Measurements from ENCODE around the gene DNAI4. TPM values are rescaled to one million over a fixed set of nuclear protein-coding genes. Genes with fewer than 3 reads are reported as not detected.
"Not testable (repeated sequence)": the region's sequence is repeated elsewhere in the genome, so short reads cannot be mapped to it uniquely, and the experiment has no call there.

DNAI4 gene
- total RNA-seq, 1 experiment from 2014 or later = 2.1 TPM

DNA sequence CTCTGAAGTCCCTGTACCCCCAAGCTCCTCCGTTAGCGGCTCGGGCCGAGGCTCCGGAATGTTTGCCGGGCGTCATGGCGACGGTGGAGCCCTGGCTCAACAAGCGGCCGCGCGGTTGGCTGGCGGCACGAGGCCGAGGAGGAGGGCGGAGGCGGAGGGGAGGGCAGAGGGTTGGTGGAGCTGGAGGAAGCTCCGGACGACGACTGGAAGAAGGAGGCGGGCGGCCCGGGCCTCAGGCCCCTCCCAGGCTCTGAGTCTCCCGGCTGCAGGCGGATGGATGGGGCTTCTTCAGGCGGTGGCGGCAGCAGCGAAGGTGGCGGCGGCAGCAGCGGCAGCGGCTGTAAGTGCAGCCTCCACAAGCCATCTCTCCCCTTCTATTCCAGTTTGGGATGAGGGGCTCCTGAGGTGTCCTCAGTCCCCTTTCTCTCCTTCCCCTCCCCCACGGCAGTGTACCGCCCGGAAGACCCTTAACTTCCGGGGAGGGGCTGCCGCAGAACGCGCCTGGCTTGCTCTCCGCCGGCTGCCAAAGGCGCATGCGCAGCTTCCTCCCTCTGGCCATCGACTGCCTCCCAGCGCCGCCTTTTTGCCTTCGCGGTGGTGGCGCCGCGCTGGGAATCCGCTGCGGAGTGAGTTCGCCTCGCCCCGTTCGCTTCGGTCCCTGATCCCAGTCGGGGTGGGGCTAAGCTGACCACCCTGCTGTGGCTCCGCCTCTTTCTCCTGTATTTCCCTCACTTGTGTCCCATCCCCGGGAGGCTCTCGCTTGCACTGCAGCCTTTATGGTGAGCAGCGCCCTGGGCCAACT, at the start of gene DNAI4, which contains the start of gene MIER1 (continued):
- no peak for TF ChIP-seq MYBL2 (CRISPR knock-in tag; IDR thresholded peaks at IDR 0.05)
- peak; percentile 77; the same call in 1 of the 2 replicates for TF ChIP-seq MAX (CRISPR knock-in tag; IDR thresholded peaks at IDR 0.05)
- 0 out of 2 replicates have a peak, but pooled peaks have one; percentile 30 for TF ChIP-seq ZBTB21 (CRISPR knock-in tag; IDR thresholded peaks at IDR 0.05; ENCODE audit: borderline replicate concordance)
- TF ChIP-seq KAT7 (CRISPR knock-in tag; IDR thresholded peaks at IDR 0.05; ENCODE audit: borderline replicate concordance) = no peak
- TF ChIP-seq ZNF121 (CRISPR knock-in tag; IDR thresholded peaks at IDR 0.05) = no peak
- 0 out of 2 replicates have a peak, but pooled peaks have one; percentile 61 for TF ChIP-seq ZNF416 (CRISPR knock-in tag; IDR thresholded peaks at IDR 0.05)
- 0 out of 2 replicates have a peak, but pooled peaks have one; percentile 56 for TF ChIP-seq NFE2L1 (CRISPR knock-in tag; IDR thresholded peaks at IDR 0.05)
- TF ChIP-seq, protein P1, sequence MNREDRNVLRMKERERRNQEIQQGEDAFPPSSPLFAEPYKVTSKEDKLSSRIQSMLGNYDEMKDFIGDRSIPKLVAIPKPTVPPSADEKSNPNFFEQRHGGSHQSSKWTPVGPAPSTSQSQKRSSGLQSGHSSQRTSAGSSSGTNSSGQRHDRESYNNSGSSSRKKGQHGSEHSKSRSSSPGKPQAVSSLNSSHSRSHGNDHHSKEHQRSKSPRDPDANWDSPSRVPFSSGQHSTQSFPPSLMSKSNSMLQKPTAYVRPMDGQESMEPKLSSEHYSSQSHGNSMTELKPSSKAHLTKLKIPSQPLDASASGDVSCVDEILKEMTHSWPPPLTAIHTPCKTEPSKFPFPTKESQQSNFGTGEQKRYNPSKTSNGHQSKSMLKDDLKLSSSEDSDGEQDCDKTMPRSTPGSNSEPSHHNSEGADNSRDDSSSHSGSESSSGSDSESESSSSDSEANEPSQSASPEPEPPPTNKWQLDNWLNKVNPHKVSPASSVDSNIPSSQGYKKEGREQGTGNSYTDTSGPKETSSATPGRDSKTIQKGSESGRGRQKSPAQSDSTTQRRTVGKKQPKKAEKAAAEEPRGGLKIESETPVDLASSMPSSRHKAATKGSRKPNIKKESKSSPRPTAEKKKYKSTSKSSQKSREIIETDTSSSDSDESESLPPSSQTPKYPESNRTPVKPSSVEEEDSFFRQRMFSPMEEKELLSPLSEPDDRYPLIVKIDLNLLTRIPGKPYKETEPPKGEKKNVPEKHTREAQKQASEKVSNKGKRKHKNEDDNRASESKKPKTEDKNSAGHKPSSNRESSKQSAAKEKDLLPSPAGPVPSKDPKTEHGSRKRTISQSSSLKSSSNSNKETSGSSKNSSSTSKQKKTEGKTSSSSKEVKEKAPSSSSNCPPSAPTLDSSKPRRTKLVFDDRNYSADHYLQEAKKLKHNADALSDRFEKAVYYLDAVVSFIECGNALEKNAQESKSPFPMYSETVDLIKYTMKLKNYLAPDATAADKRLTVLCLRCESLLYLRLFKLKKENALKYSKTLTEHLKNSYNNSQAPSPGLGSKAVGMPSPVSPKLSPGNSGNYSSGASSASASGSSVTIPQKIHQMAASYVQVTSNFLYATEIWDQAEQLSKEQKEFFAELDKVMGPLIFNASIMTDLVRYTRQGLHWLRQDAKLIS (CRISPR knock-in tag; IDR thresholded peaks at IDR 0.05; ENCODE audit: borderline replicate concordance) = no peak
- peak; percentile 78; the same call in 1 of the 2 replicates for TF ChIP-seq SMAD3 (CRISPR knock-in tag; IDR thresholded peaks at IDR 0.05; ENCODE audit: borderline replicate concordance)

DNA sequence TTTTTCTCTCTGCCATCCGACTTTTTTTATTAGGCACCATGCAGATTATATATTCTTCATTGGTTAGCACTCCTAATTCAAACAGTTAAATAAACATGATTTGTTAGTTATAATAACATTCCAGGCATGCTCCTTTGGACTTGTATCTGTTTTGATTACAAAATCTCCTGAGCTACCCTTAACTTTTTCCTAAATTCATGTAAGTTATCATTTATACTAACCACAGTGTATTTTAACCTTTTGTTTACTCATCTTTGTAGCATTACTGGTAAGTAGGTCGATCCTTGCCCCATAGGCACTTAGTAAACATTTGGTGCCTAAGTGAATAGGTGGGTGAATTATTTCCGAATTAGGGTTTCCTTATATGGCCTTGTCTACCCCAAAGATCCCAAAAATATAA, 43.9 kb upstream of the DNAI4 start:
- Mint-ChIP-seq H3K4me3 (no peak overlapping the region), H3K36me3 (peaks cover 76% of the 10 kb centered on the region), H3K27me3 (ENCODE audit: low read depth) (no peaks in the 10 kb centered on the region), H3K9me3 (peaks cover 9% of the 10 kb centered on the region), H3K4me1 (no peaks in the 10 kb centered on the region), H3K27ac (no peak overlapping the region)
- CTCF ChIA-PET = no interaction called here
- no peak for ATAC-seq
- TF ChIP-seq, protein P2, sequence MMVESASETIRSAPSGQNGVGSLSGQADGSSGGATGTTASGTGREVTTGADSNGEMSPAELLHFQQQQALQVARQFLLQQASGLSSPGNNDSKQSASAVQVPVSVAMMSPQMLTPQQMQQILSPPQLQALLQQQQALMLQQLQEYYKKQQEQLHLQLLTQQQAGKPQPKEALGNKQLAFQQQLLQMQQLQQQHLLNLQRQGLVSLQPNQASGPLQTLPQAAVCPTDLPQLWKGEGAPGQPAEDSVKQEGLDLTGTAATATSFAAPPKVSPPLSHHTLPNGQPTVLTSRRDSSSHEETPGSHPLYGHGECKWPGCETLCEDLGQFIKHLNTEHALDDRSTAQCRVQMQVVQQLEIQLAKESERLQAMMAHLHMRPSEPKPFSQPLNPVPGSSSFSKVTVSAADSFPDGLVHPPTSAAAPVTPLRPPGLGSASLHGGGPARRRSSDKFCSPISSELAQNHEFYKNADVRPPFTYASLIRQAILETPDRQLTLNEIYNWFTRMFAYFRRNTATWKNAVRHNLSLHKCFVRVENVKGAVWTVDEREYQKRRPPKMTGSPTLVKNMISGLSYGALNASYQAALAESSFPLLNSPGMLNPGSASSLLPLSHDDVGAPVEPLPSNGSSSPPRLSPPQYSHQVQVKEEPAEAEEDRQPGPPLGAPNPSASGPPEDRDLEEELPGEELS (CRISPR knock-in tag; IDR thresholded peaks at IDR 0.05) = no peak
- no peak for TF ChIP-seq SMAD4 (CRISPR knock-in tag; IDR thresholded peaks at IDR 0.05)
- no peak for TF ChIP-seq TEAD1 (CRISPR knock-in tag; IDR thresholded peaks at IDR 0.05)
- no peak for TF ChIP-seq ZNF138 (CRISPR knock-in tag; conservative IDR thresholded peaks at IDR 0.05)
- no peak for TF ChIP-seq ERG (CRISPR knock-in tag; IDR thresholded peaks at IDR 0.05)
- no peak for TF ChIP-seq IRF2 (CRISPR knock-in tag; IDR thresholded peaks at IDR 0.05; ENCODE audit: borderline replicate concordance, low read depth)
- TF ChIP-seq, protein P3, sequence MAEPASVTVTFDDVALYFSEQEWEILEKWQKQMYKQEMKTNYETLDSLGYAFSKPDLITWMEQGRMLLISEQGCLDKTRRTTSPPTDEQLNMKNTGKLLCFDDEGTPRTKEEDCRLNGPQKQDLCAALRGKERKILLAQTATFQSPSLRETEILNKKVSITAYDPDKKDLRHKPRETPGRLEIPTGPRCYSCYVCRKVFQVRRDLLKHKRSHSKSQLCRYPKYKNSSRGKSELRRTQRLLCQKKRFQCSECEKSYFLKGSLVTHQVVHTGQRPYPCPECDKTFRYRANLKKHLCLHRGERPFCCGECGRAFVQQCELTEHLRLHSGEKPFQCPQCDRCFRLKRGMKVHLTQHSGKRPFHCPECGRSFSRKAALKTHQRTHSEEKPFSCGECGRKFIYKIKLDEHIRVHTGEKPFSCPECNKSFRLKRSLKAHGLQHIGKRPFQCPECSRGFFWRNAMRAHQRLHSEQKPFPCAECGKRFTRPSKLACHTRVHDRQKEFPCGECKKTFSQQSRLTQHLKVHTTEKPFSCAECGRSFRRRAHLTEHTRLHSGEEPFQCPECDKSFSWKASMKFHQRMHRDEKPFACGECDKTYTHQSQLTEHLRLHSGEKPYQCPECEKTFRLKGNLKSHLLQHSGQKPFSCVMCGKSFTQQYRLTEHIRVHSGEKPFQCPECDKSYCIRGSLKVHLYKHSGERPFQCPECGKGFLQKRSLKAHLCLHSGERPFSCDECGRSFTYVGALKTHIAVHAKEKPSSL (CRISPR knock-in tag; conservative IDR thresholded peaks at IDR 0.05) = no peak
- POLR2A ChIA-PET = no interaction called here
- no peak for DNase-seq (ENCODE audit: low spot score)

DNA sequence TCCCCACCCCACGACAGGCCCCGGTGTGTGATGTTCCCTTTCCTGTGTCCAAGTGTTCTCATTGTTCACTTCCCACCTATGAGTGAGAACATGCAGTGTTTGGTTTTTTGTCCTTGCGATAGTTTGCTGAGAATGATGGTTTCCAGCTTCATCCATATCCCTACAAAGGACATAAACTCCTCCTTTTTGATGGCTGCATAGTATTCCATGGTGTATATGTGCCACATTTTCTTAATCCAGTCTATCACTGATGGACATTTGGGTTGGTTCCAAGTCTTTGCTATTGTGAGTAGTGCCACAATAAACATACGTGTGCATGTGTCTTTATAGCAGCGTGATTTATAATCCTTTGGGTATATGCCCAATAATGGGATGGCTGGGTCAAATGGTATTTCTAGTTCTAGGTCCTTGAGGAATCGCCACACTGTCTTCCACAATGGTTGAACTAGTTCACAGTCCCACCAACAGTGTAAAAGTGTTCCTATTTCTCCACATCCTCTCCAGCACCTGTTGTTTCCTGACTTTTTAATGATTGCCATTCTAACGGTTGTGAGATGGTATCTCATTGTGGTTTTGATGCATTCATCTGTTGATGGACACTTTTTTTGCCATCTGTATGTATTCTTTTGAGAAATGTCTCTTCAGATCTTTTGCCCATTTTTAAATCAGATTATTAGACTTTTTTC, 41.7 kb upstream of the DNAI4 start:
- ATAC-seq; POLR2A ChIA-PET; H3K27ac Mint-ChIP-seq; H3K9me3 Mint-ChIP-seq; H3K27me3 Mint-ChIP-seq (ENCODE audit: low read depth); CTCF ChIA-PET; DNase-seq (ENCODE audit: low spot score); H3K4me3 Mint-ChIP-seq: not testable (repeated sequence)
- Mint-ChIP-seq H3K4me1 (peaks cover 10% of the 10 kb centered on the region), H3K36me3 (peaks cover 86% of the 10 kb centered on the region)
